GM19239 (cell line): ENCODE data around the gene NR2F1-AS1.
A peak's percentile ranks its signal among the peaks of the same experiment; 100 is the strongest.

Experiments used
- DNase-seq: peaks from one replicate; pipeline ENCODE4 v3.0.0; 2011; ENCODE audit warnings: low spot score; ENCODE audit not compliant: insufficient read length
- FAIRE-seq: peaks from 2 replicates; lab custom pipeline; 2011; peaks lifted over from hg19 to GRCh38; lab: Jason Lieb, UNC

The NR2F1-AS1 gene

DNA sequence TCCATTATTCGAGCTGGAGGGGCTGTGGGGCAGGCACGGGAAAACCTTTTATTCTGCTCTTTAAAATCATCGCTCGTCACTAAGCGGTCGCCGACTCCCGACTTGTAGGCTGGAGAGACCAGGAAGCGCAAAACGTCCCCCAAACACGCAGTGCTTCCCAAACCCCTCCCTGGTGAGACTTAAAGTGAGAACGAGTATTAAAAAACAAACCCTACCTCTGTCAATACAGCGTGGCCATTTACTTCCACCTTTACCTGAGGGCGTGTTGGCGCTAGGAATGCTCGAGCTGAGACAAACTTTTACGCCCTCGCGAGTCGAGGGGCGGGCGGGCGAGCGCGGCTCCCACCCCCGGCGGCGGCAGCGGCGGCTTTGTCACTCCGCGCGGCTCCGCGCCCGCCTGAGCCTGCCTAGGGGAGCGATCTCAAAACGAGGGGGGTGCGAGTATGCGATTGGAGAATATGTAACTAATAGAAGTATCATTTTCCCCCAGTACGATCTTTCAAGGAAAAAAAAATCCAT, at the start of gene NR2F1-AS1:
TSS of gene NR2F1-AS1 (minus strand) at position 293 of the 519 bp plus-strand sequence.
- DNase-seq (no peak), FAIRE-seq (no peak)

- DNase-seq (no peak), FAIRE-seq (no peak)
Observed at GRCh38 chr5:93626801-93627200, 45.8 kb upstream of the NR2F1-AS1 start.

DNA sequence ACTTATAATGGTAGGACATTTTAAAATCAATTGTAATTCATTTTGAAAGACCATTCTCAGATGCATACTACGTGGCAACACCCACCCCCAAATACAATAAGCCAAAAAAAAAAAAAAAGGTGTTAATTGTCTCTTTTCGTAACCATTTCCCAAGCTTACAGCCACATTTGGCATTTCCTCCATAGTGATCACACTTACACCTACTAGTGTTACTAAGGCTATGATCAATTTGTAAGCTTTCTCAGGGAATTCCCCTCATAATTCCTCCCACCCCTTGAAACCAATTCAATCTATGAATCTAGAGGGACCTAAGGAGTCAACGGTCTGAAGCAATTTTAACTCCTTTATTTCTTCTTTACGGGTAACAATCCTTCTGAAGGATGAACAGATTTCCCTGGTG, 42.1 kb upstream of the NR2F1-AS1 start:
- DNase-seq = no peak
- FAIRE-seq = no peak

- no peak for DNase-seq
- FAIRE-seq = no peak
Observed at GRCh38 chr5:93622240-93622885, 41.3 kb upstream of the NR2F1-AS1 start.

DNA sequence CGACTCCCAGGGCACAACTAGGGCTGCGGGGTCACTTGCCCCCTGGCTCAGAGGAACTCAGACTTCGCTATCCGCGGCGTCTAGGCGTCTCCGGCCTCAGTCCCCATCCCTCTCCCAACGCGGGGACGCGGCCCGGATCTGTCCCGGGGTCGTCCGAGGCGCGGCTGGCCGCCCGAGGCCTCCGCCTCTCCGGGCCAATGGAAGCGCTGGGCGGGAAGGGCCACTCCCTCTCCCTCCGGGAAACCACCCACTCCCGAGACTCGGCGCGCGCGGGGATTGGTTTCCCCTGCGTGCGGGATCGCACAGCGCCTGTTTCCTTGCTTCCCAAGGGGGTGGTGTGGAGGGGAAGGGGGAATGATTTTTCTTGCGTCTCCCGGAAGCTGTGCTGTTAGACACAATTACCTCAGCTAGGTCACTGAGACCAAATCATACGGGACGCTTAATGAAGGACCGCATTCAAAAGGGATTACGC, 40.3 kb upstream of the NR2F1-AS1 start:
- FAIRE-seq (no peak), DNase-seq (no peak)

DNA sequence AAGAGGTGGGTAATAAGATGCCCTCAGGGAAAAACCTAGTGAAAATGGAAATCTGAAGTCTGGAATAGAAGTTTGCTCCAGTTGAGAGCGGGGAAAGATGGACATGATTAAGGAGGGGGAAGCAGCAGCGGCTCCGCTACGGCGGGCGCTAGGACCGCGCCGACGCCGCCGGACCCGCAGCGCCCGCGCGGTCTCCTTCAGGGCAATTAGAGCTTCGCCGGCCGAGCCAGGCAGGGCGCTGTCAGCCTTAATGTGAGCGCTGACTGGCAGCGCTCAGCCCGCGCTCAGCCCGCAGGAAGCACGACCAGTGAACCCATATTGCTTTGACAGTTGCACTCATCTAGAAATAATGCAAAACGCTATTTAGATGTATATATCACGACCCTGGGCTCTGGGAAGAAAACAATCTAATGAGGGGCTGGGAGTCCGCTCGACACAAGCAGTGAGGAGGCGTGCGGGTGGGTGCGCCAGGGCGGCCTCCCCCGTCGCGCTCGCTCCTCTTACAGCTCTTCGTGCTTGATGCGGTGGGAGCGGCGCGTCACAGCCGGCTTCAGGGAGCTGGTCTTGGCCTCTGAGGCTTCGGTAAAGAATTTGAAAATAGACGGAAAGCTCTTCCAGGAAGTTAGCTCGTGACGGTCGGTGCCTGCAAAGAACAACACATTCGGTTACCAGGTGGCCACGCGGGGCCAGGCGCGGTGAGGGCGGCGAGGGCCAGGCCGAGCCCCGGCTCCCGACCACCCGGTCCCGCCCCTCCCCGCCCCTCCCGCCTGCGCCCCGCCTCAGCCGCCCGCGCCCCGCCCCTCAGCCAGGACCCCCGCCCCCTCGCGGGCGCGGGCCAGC, 39.7 kb upstream of the NR2F1-AS1 start:
- DNase-seq (peak; percentile 75), FAIRE-seq (peak; percentile 84)

GRCh38 chr5:93616538-93617174, 35.6 kb upstream of the NR2F1-AS1 start:
- DNase-seq (no peak), FAIRE-seq (no peak)

GRCh38 chr5:93612855-93613243, 31.8 kb upstream of the NR2F1-AS1 start:
- no peak for DNase-seq
- FAIRE-seq = no peak

GRCh38 chr5:93611976-93612854, 31.2 kb upstream of the NR2F1-AS1 start:
- FAIRE-seq (no peak), DNase-seq (no peak)

DNA sequence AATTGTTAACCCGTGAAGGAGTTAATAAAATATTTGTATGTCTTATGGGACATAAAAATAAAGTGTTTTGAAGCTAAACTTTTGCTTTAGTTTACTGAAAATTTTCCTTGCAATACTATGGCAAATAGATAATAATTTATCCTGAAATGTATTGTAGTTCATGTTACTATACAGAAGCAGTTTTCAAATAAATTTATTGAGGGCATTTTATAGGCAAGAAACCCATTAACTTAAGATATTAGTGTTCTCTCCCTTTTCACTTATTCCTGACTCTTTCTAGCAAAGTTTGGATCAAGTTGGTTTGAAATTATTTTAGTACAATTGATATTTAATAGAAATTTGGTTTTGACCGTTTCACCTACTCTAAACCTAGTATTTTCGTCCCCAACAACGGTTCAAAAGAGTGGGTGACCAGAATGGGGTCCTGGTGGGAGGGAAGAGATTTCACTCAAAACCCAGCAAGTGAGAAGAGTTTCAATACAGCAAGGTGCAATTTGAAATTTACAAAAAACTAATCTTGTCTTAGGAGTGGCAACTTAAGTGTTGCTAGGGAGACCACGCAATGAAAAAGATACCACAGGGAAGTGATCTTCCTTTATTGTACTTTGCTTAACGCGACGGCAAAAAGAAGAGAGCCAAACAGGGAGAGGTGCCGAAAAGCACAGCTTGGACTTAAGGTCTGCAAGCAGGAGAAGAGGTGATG, 30.4 kb upstream of the NR2F1-AS1 start:
- no peak for FAIRE-seq
- no peak for DNase-seq

- FAIRE-seq (no peak), DNase-seq (no peak)
Observed at GRCh38 chr5:93610581-93611272, 29.7 kb upstream of the NR2F1-AS1 start.

- peak; percentile 40 for FAIRE-seq
- no peak for DNase-seq
Observed at GRCh38 chr5:93609762-93610161, 28.7 kb upstream of the NR2F1-AS1 start.

- DNase-seq (no peak), FAIRE-seq (no peak)
Observed at GRCh38 chr5:93608855-93609254, 27.8 kb upstream of the NR2F1-AS1 start.

DNA sequence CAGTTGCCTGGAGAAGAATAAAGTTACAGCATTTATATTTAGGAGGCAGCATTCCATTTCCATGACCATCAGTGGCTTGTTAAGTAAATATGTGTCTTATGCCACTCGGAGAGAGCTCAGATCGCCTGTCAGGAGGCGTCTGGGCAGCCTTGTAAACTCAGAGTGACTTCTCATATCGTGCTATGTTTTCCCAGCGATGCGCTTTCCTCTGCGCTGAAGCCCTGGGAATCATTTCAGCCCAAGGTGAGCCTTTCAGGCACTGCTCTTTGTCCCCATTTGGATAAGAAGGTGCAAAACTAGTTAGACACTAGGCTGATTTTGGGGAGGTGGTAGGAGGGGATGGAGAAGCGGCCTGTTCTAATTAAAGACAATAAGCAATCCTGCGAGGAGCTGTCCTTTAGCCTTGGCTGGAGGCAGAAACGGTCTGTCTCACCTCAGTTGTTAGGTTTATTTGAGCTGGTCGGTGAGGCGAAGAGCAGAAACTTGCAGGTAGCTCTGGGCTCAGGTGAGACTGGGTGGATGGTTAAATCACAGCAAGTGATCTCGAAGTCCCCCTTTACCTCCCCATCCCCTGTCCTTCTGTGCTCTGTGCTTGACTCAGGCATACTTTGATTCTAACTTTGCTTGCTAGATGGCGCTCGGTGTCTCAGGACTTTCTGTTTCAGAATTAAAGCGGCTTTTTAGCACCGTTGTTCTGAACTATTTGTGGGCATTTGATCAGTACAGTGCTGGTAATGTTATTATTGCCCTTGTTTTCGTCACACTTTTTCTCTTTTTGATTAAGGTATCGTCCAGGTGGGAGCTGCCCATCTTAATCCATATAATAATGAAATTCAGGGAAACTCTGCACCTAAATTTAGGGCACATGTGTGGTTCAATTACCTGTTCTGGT, 26.6 kb upstream of the NR2F1-AS1 start:
- DNase-seq = no peak
- FAIRE-seq = peak; percentile 87

- DNase-seq (no peak), FAIRE-seq (no peak)
Observed at GRCh38 chr5:93606382-93606752, 25.3 kb upstream of the NR2F1-AS1 start.

DNA sequence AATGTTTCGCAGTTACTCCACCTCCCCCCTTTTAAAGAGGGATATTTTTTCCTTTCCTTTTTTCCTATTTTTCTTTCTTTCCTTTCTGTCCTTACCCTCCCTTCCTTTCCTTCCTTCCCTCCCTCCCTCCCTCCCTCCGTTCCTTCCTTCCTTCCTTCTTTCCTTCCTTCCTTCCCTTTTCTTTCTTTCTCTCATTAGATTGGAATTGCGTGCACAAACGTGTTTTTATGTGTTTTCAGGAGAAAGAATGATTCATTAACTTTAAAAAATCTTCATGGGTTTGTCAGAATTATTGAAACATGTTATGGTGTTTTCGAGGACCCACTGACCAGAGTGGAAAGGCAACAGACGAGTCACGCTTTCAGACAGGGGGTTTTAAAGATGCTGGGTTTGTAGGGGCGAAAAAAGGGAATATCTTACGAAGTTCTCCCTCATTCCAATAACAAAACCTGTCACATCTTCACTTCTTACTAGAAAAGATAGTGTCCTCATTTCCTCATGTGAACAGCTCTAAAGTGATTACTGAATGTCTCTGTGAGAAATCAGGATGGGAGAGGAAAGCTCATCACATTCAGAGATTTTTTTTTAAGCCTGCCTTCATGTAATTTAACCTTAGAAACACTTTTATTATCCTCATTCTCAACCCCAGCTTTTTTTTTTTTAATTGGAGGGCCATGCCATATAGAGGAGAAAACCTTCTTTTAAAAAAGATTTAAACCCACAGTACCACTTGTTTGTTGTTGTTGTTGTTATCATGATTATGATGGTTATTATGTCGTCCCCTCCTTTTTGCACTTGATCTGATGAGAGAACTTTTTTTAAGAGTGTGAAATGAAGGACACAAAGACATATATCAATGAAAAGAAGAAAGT, 23.9 kb upstream of the NR2F1-AS1 start:
- DNase-seq = no peak
- FAIRE-seq = no peak
